GM18526 (cell line): ENCODE data around the gene LAP3.

Experiments
- POLR2A ChIP-seq: IDR thresholded peaks from 3 replicates; pipeline ENCODE4 v1.6.1; 2011; ENCODE audit not compliant: insufficient read length; ENCODE audit errors: extremely low read depth

The LAP3 gene

DNA sequence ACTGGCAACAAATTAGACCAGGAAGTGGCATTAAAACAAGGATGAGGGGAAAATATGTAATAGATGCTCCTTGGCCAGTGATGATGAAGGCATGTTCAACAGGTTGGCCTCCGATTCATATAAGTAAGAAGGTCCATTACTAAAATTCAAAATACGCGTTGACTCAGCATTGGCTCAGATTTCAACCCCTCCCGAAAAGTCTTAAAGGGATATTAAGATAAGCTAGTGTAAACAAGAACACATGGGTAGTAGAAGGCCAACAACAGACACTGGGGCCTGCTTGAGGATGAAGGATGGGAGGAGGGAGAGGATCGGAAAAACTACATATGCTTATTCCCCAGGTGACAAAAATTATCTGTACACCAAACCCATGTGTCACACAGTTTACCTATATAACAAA is 19.1 kb upstream of the LAP3 start:
- TF ChIP-seq POLR2A, result no peak

DNA sequence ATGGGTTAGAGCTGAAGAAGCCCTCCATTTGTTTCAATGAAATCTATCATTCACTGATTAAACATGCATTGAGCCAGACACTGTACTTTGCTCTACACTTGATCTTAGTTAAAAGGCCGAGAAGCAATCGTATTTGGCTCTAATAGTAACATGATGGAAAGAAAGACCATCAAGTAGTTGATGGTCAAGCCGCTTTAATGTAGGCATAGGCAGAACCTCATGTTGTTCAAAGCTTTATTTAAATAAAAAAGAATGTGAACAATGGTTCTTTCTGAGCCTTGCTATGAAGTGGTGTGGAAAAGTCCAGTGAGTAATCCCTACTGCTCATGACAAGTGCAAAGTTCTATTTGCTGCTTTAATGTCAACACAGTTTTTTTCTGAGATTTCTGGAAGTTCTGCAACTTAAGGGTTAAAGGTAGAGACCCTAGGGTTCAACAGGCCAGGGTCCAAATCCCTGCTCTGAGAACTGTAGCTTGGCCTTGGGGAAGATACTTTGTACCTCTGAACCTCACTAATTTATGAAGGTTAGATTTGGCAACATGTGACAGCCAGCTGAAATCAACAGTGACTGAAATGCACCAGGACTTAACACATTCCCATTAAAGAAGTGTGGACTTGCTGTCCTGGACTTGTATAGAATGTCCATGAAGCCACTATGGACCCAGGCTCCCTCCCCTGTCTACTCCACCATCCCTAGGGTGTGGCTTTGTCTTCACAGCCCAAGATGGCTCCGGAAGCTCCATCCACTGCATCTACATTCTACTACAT is 17.9 kb upstream of the LAP3 start:
- no peak for TF ChIP-seq POLR2A

DNA sequence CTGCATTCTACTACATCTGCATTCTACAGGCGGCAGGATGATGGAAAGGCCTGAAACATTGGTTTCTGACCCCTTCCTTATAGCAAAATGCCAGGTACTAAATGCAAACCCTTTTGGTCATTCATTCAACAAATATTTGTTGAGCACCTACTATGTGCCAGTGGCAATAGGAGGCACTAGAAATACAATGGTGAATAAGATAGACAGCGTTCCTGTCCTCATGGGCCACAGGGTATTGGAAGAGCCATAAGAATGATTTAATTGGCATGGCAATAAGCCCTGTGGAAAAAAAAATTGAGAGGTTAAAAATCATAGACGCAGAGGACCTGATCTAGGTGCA is 17.3 kb upstream of the LAP3 start:
- no peak for TF ChIP-seq POLR2A

DNA sequence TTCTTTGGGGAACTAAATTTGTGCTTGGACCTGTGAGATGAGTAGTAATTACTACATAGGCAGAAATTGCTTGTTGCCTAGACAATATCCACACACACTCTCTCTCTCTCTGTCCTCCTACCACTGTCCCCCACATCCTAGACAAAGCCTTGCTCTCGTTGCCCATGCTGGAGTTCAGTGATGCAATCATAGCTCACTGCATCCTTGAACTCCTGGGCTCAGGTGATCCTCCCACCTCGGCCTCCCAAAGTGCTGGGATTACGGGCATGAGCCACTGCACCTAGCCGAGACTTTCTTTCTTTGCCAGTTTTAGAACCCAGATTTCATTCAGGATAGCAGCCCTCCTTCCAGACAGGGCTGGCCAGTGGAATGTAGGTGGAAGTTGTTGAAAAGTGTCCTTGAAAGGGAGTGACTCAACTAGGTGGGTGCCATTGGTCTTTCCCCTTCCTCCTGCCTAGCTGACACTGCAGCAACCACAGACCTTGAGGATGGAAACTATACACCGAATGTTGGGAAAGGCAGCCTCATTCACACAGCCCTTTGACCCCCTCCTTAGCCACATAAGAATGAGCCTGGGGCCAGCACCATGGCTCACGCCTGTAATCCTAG is 16.8 kb upstream of the LAP3 start:
- no peak for TF ChIP-seq POLR2A

DNA sequence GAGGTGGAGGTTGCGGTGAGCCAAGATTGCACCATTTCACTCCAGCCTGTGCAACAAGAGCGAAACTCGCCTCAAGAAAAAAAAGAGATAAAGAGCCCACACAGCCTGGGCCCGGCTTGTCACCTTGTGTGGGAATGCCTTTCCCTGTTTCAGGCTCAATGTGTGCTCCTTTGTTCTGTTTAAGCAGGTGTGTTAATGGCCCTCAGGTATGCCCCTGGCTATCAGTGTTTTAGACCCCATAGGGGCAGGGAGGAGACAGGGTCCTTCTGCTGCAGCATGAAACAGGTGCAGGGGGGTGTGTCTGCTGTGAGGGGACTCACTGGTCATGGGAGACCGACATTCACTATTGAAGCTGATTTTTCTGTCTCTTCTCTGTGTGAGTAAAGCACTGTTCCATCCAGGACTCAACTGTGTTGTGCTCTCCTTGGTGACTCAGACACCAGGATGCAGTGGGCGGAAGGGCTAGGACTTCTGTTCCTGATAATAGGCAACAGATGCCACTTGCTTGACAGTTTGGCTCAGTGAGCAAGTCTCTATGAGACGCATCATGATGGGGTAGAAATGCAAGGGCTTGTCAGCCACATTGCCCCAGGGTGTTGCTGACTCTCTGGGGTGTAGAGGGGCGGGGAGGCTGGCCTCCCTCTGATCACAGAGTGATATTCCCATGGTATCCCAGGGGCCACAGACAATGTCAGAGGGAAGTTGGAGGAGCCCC is 15.6 kb upstream of the LAP3 start:
- no peak for TF ChIP-seq POLR2A

DNA sequence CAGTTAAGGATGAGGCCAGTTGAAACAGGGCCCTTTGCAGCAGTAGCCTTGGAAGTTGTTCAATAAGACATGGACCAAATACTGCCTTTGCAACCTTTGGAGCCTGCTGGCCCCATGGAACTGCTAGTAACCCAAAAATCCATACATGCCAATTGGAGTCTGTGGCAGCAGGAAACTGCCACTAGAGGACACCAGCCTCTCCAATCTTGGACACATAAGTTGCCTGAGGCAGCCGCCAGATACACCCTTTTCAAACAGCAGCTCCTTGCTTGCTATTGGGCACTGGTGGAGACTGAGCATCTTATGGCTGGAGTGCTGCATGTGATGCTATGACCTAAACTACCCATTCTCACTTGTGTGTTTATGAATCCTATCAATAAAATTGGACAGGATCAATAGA is 14.8 kb upstream of the LAP3 start:
- TF ChIP-seq POLR2A, result no peak

DNA sequence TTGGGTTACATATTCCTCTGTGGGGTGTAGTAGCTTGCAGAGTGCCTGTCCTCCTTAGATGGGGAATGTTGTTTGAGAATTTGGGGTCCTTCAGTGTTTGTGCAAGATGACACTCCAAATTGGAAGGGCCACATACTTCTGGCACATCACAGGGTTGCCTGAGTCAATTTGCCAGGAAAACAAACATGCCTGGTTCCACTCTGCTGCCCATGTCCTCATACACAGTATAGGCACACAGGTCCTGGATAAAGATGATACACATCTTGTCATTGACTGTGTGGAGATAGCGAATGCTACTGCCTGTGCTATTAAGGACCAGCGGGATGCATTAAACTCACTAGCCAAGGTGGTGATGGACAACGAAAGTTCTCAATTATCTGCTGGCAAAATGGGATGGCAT is 11.2 kb upstream of the LAP3 start:
- no peak for TF ChIP-seq POLR2A

DNA sequence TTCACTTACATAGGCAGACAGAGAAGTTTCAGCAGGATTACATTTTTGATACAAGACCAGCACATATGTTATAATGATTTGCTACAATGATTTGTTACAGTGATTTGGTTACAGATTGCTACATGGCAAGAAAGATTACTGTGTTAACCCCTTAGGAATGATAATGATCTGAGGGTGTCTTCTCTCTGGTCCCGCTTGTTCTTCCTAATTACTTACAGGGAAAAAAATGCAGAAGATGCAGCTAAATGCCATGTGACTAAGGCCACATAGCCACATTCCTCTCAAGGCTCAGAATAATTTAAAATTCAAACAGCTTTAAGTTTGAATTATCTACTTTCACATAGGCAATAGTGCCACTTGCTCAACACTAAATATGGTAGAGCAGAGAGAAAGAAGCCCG is 9.7 kb upstream of the LAP3 start:
- TF ChIP-seq POLR2A, result no peak

DNA sequence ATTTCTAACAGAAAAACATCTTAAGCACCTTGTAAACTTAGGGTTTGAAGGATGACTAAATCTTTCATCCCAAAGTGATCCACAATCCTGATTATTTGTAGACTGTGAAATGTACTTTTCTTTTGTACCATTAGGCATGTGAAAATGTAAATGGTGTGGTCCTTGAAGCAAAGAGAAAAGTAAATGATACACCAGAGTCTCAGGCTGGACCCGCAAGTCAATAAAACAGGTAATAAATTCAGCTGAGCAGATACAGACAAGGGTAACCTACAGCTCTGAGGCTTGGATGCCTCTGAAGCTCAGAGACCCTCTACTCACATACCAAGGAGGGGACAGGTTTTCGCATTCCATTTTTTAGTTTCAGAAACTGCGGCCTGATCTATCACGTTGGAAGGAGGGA is 2.8 kb upstream of the LAP3 start:
- TF ChIP-seq POLR2A, result no peak

DNA sequence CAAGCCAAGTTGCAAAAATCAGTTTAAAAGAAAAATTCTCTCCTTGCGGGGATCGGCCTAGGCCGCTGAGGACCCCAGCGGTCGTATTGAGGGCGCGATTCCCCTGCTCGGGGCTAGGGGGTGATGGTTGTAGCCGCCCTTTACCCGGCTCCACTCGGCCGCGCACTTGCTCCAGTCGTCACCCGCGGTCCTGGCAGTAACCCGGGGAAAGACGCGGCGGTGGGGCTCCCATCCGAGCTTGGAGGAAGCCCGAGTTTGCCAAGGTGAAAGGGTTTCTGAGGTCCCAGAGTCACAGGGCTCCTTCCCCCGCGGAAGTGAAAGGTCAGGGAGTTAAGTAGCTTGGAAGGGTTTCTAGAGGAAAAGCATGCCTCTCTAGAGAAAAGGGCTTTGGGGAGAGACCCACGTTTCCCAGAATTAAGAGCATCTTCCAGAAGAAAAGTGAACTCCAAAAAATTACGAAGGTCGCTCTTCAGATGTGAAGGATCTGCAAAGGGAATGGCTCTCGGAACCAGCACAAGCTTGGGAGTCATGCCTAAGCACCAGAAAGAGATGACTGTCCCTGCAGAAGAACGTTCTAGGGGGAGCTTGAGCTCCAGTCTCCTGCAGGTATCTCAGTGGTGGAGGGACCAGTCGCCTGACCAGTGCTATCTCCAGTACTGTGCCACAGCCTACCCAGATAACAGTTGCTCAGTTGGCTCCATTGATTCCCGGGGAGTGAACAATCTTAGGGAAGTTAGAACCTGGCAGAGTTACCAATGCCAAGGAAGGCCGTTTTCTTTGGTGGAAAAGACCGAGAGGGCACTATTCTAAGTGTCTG is 875 bp downstream of the LAP3 start:
- peak; percentile 11 for TF ChIP-seq POLR2A

DNA sequence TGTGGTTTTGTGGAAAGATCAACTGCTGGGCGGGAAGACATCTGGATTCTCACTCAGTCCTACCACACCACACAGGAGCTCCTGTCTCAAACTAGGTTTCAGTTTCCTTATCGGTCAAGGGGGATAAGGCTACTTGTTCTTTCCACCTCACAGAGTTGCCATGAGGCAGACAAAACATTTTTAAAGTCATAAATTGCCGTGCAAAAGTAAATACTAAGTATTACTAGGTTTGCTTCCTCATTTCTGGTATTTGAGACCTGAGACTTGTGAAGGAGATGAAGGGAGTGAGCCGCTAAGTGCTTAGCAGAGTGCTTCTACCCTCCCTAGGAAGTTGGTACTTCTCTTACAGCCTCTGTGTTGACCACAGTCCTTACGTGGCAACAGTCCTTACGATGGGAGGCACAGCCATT is 1.5 kb downstream of the LAP3 start:
- no peak for TF ChIP-seq POLR2A

DNA sequence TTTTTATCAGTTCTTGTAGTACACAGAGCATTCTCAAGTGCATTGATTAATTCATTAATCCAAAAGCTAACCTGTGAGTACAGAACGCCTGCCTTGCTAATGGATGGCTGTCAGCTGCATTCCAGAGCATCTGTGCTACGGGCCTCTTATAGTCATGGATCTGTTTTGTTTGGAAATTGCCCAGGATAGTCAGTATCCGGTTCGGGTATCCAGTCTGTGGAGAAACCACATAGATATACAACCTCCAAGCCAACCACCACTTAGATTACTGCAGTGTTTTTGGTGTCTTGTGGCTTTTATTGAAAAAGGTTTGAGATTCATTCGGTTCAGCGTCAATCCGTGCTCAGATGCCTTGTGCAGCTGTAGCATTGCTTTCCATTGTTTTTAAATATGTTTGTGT is 4.0 kb downstream of the LAP3 start:
- TF ChIP-seq POLR2A, result no peak

DNA sequence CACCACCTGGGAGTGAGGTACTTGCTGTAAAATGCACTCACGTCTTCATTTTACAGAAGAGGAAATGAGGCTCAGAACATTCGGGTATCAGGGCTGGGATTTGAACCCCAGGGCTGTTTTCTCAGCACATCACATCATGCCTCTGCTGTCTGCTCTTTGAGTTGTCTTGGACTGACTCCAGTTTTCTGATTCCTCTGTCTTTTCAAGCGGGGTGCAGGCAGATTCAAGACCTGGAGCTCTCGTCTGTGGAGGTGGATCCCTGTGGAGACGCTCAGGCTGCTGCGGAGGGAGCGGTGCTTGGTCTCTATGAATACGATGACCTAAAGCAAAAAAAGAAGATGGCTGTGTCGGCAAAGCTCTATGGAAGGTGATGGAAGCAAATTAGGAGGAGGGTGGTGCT is 6.3 kb downstream of the LAP3 start:
- TF ChIP-seq POLR2A, result no peak

DNA sequence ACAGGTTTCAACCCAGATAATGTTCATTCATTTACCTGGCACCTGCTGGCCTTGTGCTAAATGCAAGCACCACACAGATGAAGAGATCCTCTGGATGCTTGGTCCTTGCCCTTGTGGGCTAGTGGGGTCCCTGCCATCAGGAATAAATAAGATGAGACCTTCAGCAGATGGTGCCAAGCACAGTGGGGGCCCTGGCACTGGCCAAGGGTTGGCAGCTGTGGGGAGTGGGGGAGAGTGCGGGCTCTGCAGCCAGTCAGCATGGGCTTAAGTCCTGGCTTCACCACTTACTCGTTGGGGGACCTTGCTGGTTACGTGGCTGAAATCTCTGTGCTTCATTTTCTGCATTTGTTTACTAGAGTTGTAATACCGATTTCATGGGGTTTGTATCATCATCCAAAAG is 6.9 kb downstream of the LAP3 start:
- TF ChIP-seq POLR2A, result no peak

DNA sequence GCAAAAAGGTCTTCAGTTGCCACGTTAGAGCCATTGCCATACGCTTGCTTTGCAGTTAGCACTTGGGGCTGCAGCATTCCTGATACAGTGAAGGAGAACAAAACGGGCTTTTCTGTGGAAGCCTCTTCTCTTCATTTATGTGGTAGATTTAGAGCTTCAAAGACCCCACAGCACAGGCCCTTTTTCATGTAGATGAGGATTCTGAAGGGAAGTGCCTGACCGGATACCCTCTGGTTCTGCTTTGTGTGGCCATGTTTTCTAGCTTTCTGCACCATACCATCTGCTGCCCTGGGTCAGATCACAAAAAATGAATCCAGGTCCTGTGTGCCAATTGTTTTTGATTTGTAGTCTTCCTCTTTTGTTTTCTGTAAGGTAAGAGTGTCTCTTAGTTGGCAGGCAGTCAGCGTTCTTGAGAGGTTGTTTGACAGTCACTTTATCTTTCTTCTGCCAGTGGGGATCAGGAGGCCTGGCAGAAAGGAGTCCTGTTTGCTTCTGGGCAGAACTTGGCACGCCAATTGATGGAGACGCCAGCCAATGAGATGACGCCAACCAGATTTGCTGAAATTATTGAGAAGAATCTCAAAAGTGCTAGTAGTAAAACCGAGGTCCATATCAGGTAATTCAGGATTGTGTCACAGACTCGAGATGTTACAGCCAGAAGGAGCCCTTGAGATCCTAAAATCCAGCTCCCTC is 7.7 kb downstream of the LAP3 start:
- TF ChIP-seq POLR2A, result no peak

DNA sequence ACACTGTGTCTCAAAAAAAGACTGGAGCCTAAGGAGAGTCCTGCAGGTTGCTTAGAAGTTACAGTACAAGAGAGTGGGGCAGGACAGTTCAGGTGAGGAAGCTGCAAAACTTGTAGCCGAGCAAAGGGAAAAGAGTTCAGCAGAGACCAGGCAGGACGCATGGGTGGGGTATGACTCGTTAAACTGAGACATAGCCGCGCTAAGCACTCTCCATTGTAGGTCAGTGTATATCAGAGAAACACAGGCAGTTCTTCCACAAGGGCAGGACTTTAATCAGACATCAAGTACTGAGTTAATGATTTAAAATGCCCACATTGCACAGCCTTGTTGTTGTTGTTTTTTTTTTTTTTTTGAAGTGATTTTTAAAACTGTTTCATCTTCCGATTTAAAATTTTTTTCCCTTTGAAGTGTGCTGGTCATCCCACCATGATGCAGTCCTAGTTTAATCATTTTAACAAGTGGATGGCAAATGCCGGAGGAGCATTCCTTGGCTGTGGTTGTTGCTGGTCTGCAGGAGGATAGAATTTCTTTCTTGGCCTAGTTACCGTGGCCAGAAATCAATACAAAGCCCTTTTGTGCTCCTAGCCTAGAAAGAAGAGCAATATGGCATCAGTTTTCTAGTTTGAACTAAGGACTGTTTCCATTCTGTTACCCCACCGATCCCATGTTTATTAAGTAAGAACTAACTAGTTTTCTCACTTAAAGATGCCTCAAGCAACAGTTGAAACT is 10.3 kb downstream of the LAP3 start:
- no peak for TF ChIP-seq POLR2A
